GM19438 (cell line): Measurements from ENCODE around the gene UPF2.

ENCODE experiments used
- ATAC-seq: cut with Tn5 transposase; IDR thresholded peaks from one replicate; pipeline ENCODE4 v1.9.1; 2021; ENCODE audit warnings: low read depth; ENCODE audit not compliant: unreplicated experiment

The UPF2 gene

DNA sequence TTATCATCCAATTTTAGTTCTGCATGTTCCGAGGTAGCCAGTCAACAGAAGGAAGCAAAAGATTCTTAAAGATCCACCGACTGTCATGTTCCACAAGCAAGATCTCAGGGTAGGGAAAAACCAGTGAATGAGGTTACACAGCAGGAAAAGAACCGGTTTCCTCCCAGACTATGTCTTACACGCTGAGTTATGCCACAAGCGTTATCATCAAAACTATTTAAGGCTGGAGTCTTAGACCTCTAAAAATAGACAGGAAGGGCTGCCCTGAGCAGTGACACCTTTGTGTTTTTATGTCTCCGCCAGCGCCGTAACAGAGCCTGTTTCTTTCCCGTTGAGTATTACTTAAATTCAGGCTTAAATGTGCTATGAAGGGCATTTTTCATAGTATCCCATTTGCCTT, 171.1 kb downstream of the UPF2 start:
- ATAC-seq = no peak

DNA sequence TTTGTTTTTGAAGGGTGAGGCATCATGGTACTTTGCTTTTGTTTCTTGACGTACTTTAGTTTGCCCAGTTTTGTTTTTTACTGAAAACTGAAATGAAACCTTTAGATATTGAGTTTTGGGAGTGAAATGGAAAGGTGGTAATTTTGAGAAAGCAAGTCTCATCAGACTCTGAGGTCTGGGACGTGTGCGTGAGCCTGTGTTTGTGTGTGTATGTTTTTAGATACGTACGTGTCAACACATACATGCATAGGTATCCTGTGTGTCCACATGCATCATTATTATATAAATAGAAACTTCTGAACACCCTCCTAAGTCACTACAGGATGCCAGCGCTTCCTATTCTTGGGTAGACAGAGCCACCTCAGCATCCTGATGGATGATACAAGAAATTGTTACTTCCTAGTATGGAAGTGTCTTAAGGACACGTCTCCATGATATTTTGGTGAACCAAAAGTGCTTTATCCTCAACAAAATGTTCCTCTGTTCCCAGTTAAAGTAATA, 171.7 kb downstream of the UPF2 start:
- no peak for ATAC-seq

DNA sequence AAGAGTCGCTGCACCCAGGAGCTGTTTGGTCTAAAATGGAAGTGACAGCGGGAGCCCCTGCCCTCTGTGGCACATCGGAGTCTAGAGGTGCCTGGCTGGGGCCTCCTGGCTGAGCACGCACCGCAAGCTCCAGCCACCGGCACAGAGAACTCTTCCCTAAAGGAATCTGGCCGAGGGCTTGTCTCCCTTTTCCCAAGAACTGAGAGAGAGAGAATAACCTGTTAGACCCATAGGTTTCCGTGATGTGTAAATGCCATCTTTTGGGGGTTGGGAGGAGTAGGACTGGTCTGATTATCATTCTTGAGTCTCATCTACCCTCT, 172.2 kb downstream of the UPF2 start:
- no peak for ATAC-seq
